Measurements from ENCODE around the gene NKG7.

GRCh38 chr19:51339687-51340656 lies 32.5 kb downstream of the NKG7 start:
- no peak for TF ChIP-seq CTCF (IDR thresholded peaks at IDR 0.05; ENCODE audit: insufficient read depth, low read length, poor library complexity, severe bottlenecking)
- no peak for TF ChIP-seq EZH2phosphoT487 (conservative IDR thresholded peaks at IDR 0.05; ENCODE audit: low read length)

Measured in SU-DHL-6 (cell line).